GM12872 (cell line): Measurements from ENCODE around the gene KRTAP19-7.

ENCODE experiments used
- TF ChIP-seq, protein P1 (sequence below): IDR thresholded peaks from 3 replicates; pipeline ENCODE4 v1.5.1; 2011; ENCODE audit warnings: low read depth, mild to moderate bottlenecking, low read length, moderate library complexity; ENCODE audit not compliant: insufficient read depth

KRTAP19-7 gene

DNA sequence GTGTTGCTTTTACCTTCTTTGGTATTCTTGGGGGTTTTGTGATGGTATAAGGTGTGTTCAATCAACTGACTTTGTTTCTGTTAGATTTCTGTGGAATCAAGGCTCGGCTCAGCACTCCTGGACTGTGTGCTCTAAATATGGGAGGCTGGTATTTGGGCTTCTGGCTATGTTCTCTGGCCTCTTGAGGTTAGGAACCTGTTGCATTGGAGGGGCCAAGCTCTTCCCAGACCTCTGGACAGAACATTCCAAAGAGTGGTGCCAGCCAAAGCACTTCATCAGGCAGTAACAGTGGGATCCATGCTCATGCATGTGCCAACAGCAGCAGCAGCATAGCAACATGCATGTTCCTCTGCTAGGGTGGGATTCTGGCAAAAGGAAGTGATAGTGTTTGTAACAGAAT, 8.3 kb downstream of the KRTAP19-7 start:
- TF ChIP-seq, protein P1, sequence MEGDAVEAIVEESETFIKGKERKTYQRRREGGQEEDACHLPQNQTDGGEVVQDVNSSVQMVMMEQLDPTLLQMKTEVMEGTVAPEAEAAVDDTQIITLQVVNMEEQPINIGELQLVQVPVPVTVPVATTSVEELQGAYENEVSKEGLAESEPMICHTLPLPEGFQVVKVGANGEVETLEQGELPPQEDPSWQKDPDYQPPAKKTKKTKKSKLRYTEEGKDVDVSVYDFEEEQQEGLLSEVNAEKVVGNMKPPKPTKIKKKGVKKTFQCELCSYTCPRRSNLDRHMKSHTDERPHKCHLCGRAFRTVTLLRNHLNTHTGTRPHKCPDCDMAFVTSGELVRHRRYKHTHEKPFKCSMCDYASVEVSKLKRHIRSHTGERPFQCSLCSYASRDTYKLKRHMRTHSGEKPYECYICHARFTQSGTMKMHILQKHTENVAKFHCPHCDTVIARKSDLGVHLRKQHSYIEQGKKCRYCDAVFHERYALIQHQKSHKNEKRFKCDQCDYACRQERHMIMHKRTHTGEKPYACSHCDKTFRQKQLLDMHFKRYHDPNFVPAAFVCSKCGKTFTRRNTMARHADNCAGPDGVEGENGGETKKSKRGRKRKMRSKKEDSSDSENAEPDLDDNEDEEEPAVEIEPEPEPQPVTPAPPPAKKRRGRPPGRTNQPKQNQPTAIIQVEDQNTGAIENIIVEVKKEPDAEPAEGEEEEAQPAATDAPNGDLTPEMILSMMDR = no peak

DNA sequence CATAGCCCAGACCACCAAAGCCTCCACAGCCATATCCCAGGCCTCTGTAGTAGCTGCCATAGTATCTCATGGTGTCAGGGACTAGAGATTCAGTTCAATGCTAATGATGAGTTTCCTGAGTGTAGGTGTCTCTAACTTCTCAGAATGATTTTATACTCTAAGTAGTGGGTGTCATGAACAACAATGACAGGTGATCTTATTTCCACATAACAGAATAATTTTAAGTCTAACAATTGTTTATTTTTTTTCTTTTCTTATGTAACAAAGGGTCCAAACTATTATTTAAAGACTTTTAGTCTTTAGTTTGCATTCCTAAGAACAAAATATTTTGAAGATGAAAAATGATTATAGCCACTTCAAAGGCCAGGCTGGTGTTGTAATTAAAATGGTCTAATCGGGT, 19.4 kb downstream of the KRTAP19-7 start, which contains the start of gene KRTAP19-6:
Gene KRTAP19-6, minus strand, starts transcription at position 101 of the 400 bp plus-strand sequence. Its CDS starts 31 bp downstream, at position 70.
- TF ChIP-seq, protein P1 = no peak

DNA sequence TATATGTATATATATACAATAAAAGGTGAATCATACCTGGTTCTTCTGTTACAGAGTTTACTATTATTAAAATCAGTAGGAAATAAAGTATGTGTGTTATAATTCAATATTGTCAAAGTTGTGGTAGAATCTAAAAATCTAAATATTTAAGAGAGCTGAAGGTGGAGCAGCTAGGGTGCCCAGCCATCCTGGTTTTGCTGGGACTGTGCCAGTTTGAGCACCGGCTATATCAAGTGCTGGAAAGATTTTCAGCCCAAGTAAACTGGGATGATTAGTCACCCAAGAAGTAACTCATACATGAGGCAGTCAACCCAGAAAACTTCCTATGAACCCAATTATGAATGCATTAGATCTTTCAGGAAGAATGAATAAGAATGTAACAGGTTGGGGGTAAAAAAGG, 42.2 kb downstream of the KRTAP19-7 start:
- TF ChIP-seq, protein P1 = no peak

DNA sequence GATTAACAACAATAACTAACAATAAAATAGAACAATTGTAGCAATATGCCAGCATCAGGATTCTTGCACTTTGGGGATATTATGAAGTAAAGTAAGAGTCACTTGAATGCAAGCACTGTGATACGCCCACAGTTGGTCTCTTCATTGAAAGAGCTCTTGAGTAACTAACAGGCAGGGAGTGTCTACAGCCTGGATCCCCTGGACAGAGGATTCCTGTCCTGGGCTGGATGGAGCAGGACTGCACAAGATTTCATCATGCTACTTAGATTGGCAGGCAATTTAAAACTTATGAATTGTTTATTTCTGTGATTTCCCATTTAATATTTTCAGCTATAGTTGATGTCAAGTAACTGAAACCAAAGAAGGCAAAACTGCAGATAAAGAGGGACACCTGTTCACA, 45.4 kb downstream of the KRTAP19-7 start:
- TF ChIP-seq, protein P1 = no peak
